Measurements from ENCODE around the gene LYPD6B.

LYPD6B gene

DNA sequence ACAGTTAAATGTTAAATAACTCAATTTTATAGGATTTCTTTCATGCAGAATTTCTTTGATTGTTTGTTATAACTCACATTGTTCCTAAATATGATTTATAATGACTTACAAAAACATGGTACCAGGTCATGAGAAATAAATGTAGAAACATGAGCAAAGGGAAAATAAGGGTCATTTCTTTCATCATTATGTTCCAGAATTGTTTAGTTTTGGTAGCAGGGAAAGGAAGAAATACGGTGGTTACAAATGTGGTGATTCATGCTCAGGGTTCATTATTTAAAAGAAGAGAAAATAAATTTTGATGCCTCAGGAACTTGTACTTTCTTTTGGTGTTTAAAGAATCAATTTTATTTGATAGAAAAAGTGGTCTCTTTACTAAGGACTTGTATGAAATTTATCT, 4.4 kb downstream of the LYPD6B start:
- no peak for DNase-seq (ENCODE audit: low spot score)

DNA sequence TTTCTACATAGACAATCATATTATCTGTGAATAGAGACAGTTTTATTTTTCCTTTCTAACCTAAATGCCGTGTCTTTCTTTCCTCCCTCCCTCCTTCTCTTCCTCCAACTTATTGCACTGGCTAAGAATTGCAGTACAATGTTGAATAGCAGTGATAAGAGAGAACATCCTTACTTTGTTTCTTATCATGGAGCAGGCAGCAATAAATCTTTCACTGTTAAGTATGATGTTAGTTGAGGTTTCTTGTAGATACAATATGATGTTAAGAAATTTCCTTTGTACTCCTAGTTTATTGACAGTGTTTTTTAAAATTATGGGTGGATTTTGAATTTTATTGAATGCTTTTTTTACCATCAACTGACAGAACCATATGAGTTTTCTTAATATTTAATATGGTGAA, 6.0 kb downstream of the LYPD6B start:
- no peak for DNase-seq (ENCODE audit: low spot score)

- DNase-seq (ENCODE audit: low spot score): no peak
These were observed 8.6 kb downstream of the LYPD6B start for GRCh38 chr2:149047118-149047517.

GRCh38 chr2:149049142-149049541, 10.6 kb downstream of the LYPD6B start:
- DNase-seq (ENCODE audit: low spot score): no peak

GRCh38 chr2:149050188-149050587, 11.7 kb downstream of the LYPD6B start:
- DNase-seq (ENCODE audit: low spot score): no peak

DNA sequence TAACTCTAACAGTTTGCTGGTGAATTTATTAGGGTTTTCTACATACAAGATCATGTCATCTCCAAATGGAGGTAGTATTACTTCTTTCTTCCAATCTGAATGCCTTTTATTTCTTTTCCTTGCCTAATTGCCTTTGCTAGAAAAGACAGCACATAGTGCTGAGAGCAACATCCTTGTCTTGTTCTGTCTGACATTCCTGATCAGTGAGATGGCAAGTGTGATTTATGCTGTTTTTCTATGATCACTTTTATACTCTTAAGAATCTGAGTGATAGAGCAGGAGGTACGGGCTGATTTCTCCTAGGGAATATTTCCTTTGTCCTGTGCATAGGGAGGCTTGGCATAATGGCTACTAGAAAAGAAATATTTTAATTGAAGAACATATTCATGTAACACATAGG, 17.3 kb downstream of the LYPD6B start:
- no peak for DNase-seq (ENCODE audit: low spot score)

GRCh38 chr2:149056541-149057255, 18.2 kb downstream of the LYPD6B start:
- no peak for DNase-seq (ENCODE audit: low spot score)

DNA sequence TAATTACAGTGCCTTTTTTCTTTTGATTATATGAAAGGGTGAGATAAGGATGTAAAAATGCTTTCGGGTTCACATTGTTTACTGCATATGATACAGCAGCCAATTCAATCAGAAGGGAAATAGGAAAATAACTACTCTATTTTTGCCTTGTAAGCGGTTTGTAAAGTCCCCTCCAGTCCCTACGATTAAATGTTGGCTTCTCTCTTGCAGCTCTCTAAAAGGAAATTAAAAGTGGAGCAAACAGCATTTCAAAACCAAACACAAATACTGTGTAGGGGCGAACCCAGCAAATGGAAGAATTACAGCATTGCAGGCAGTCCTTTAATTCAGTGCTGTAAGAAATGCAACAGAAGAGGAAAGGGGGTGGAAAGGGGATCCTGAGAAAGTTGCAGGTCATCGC, 18.9 kb downstream of the LYPD6B start:
- DNase-seq (ENCODE audit: low spot score): no peak

- no peak for DNase-seq (ENCODE audit: low spot score)
These were observed 20.4 kb downstream of the LYPD6B start for GRCh38 chr2:149058936-149059335.

- no peak for DNase-seq (ENCODE audit: low spot score)
These were observed 21.3 kb downstream of the LYPD6B start for GRCh38 chr2:149059822-149060221.

DNA sequence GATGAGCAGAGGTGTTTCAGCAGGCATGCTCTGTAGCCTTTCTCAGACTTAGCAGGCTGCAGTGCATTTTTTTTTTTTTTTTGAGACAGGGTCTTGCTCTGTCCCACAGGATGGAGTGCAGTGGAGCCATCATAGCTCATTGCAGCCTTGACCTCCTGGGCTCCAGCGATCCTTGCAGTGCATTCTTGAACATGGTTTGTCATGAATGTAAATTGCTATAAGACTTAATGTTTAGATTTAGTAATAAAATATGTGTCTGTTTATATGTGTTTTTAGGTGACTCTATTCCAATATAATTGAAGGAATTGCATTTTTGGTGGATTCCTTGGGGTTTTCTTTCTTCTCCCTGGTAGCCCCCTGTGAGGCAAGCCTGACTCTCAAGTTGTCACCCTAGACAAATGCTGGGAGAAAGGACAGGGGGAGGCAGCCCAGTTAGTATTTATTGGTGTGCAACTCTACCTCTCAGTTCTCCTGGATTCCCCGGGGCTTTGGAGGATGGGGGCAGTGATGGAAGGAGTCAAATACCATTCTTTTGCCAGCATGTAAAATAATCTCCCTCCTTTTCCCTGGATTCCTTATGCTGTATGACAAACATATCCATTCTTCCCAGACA, 22.7 kb downstream of the LYPD6B start:
- no peak for DNase-seq (ENCODE audit: low spot score)

DNA sequence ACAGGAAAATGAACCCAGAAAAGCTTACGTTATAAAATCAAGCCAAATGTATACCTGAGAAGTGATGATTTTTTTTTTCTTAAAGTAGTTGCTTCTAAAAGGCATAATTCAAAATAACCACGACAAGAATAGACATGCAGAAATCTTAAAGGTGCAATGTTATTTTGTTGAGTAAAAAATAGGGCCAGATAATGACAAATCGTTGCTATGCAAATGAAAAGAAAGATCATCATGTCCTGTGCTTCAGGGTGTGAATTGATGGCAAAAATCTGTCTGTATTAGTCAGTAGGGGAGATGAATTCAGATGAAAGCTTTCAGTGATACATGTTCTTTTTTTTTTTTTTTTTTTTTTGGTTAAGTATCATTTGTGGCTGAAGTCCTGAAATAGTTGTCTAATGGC, 24.0 kb downstream of the LYPD6B start:
- no peak for DNase-seq (ENCODE audit: low spot score)

DNA sequence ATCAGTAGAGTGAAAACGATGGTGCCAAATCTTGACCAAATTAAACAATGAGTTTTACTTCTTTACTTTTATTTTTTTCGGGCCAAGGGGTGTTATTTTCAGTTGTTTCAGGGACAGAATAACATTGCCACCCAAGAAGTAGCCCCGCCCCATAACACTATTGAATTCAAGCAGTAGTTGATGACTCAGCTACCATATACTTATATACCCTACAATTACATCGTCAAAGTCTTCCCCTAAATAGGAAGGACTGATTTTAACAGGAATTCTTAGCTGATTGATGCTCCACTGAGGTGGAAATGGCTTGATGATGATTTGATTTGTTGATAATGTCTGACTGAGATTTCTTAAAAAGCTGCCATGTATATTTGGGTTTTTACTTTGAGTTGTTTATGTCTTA, 24.7 kb downstream of the LYPD6B start:
- DNase-seq (ENCODE audit: low spot score): no peak

DNA sequence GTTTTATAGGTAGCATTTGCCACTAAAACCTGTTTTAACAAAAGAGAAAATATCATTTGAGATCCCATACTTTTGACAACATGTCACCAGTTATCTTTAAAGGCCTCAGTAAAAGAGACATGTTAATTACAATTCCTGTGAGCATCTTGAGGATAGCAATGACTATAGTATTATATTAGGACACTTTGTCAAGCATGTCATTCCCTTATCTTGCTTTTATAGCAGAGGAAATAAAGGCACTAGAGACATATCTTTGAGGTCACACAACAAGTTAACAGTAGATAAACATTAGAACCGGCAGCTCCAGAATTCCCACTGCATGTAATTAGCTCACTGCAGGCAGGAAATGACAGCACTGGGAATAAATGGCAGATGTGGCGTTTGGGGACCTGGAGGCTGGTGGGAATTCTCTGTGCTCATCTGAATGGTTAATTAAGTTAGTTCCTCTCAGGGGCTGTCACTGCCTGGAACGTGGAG, 25.9 kb downstream of the LYPD6B start:
- no peak for DNase-seq (ENCODE audit: low spot score)

DNA sequence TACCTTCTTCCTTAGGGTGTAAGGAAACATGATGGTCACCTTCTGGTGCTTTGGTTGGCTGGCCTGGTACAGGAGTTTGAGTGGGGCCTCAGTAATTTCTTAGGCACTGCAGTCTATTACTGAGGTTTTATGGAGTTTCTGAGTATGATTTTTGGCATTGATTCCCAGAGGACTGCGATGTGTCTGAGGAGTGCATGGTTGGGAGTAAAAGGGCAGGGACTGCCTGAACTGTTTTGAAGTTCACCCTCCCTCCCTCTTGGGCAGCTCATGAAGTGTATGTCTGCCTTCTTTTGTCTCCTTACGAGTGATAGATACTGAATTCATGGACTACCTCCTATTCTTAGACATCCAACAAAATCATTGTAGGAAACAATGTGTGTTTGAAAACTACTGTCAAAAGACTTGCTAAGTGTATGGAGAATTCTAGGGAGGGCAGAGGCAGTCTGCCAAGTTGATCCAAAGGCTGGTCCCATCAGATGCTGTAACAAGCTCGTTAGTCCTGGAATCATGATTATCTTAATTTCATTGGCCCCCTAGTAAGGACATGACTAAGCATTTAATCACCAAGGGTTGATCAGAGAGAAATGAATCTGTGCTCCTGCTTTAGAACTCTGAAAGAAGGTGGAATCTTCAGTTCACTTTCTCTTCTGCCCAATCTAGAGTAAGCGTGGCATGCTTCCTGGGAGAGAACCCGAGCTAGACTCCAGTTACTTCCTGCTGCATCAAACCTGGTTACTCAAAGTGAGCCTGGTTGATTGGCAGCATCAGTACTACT, 26.5 kb downstream of the LYPD6B start:
- no peak for DNase-seq (ENCODE audit: low spot score)

DNA sequence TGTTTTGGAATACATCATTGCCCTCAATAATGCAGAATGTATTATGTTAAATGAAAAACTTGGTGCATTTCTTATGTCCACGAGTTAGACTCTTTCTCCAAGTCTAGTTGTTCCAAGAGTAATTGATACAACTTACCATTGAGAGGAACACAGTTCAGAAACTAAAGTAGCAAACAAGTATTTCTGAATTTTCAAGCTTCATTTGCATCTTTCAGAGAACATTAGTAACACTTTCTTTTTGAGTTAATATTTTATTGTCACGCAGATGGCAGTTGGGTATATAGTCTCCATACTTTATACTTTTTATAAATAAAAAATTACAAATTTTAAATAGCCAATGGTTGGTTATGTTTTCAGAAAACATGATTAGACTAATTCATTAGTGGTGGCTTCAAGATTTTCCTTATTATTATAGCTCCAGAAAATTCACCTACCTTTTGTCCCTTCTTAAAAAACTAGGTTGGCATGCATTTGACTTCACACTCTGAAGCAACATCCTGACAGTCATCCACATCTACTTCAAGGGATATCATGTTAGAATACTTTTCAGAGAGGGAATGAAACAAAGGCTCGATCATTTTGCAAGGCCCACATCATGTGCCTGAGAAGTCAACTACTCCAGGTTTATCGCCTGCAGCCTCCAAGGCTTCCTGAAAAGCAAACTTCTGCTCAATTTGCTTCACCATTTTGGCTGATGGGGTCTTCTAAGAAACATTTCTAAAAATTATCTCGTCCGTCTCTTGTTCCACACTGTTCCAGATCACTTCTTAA, 29.9 kb downstream of the LYPD6B start:
- no peak for DNase-seq (ENCODE audit: low spot score)

GRCh38 chr2:149068996-149069888, 30.7 kb downstream of the LYPD6B start:
- DNase-seq (ENCODE audit: low spot score): no peak

GRCh38 chr2:149070681-149071320, 32.3 kb downstream of the LYPD6B start:
- no peak for DNase-seq (ENCODE audit: low spot score)

- DNase-seq (ENCODE audit: low spot score): no peak
These were observed 36.6 kb downstream of the LYPD6B start for GRCh38 chr2:149075105-149075504.

GRCh38 chr2:149075853-149076252, 37.4 kb downstream of the LYPD6B start:
- no peak for DNase-seq (ENCODE audit: low spot score)
